ENCODE measurements around the gene SCGN.

Gene SCGN

GRCh38 chr6:25640891-25641290 is 11.1 kb upstream of the SCGN start:
- DNase-seq (ENCODE audit: low read depth in 2 of 2) = no peak

DNA sequence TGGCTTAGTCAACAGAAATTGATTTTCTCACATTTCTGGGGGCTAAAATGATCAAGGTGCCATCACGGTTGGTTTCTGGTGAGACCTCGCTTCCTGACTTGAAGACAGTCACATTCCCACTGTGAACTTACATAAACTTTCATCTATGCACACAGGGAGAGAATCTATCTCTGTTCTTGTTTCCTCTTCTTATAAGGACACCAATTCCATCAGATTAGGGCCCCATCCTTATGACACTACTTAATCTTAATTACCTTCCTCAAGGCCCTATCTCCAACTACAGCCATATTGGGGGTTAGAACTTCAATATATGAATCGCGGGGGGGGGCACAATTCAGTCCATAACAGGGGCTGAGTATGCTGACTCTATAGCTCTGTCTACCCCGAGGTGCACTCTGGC is 10.6 kb upstream of the SCGN start:
- DNase-seq (ENCODE audit: low read depth in 2 of 2) = no peak

DNA sequence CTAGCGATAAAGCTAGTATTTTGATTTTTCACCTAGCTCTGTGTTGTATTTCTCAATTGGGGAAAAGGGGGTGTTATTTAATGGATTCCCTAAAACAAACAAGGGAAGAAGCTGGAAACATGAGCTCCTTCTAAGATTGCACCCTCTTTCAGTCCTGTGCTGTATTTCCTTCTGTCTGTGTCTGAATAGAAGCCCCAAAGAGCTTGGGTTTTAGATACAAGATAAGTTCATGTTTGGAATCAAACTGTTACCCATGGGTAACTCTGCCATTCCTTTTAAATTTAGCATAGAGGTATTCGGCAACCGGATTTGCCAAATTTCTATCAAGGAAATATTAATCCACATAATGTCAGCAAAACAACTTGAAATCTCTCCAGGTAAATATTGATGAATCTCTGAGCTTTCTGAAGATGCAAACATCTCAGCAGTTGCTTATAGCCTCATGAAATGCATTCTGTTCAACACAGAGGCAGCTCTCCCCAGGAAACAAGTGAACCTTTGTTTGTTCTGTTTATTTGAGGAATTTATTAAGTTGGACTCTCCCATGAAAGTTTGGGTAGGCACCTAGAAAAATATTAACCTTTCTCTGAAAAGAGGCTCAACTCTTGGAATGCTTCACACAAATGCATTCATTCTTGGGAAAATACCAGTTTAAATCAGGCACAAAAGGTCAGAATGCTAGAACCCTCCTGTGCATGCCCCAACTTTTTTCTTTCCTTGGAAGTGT is 9.9 kb upstream of the SCGN start:
- no peak for DNase-seq (ENCODE audit: low read depth in 2 of 2)

GRCh38 chr6:25642667-25643328 is 9.2 kb upstream of the SCGN start:
- DNase-seq (ENCODE audit: low read depth in 2 of 2) = no peak

DNA sequence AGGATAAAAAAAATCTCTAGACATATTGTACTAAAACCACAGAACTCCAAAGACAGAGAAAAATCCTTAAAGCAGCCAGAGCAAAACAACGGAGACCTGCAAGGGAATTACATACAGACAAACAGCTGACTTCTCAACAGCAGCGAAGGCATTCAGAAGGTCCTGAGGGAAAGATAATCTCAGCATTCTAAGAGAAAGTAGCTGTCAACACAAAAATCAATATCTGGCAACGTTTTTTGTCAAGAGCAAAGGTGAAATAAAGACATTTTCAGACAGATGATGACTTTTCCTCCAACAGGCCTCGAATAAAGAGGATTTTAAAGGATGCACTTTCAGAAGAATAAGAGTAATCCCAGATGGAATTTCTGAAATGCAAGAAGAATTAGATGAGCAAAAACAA is 6.1 kb upstream of the SCGN start:
- DNase-seq (ENCODE audit: low read depth in 2 of 2) = no peak

- DNase-seq (ENCODE audit: low read depth in 2 of 2) = no peak
Observed at GRCh38 chr6:25649611-25650010, 2.4 kb upstream of the SCGN start.

- no peak for DNase-seq (ENCODE audit: low read depth in 2 of 2)
Observed at GRCh38 chr6:25655723-25656122, 3.7 kb downstream of the SCGN start.

DNA sequence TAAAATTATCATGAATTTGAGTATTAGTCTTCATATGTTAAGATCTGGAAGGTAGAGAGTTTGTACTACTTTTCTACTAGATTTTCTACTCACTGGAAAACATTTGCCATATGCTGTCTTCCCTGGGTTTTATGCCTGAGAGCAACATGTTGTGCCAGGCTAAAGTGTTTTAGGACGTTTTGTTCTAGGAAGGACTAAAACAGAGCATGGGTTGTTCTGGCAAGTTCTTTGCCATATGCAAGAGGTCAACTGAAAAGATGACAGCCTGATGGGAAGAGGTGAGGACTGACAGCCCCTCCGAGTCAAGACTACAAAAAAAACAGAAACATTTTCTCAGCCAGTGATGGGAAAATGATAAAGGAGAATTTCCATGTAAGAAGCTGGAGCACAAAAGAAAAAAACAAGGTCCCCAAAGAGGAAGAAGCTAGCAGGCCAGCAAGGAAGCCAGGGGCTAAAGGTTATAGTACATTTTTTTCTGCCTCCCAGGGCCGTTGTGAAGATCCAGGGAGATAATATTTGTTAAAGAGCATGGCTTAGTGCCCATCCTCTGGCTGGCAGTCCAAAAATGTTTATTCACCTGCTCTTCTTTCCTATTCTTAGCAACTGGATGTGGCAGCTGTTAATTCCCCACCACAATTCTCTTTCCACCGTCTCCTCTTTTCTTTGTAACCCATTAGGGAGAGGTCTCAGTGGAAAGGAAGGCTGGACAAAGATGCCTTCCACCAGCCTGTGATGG is 7.8 kb downstream of the SCGN start:
- DNase-seq (ENCODE audit: low read depth in 2 of 2) = no peak

DNA sequence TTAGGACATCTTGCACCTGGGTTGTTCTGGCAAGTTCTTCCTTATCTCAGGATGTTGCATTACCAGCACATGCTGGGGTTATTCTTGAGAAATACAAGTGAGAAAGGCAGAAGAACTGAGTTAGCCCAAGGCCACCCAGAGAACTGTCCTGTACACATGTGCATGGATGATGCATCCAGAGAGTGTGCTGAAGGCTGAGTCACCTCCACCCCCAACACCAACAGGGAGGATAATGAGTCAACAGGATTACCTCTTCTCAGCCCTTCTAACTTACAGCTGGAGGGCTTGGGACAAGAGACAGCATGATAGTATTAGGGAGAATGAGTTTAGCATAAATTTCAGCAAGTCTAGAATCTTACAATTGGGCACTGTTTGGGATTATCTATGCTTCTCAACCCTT is 8.5 kb downstream of the SCGN start:
- no peak for DNase-seq (ENCODE audit: low read depth in 2 of 2)

GRCh38 chr6:25661129-25661779 is 9.2 kb downstream of the SCGN start:
- no peak for DNase-seq (ENCODE audit: low read depth in 2 of 2)

DNA sequence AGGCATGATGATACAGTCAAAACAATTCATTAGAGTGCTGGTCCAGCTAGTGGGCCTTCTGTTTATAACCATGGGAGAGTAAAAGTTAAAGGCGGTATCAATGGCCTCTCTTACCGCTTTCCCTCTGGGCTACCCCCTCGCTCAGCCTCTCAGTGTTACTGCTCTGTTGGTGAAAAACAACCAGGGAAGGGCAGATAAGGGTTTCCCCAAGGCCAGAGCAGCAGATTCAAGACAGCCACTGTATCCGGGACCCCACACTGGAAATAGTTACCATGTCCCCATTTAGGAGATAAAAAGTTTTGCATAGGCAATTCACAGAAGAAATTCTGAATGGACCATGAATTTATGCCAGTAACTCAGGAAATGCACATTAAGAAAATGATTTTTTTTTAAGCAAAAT is 13.4 kb downstream of the SCGN start:
- no peak for DNase-seq (ENCODE audit: low read depth in 2 of 2)

- no peak for DNase-seq (ENCODE audit: low read depth in 2 of 2)
Observed at GRCh38 chr6:25669413-25669812, 17.4 kb downstream of the SCGN start.

GRCh38 chr6:25670208-25670607 is 18.2 kb downstream of the SCGN start:
- DNase-seq (ENCODE audit: low read depth in 2 of 2) = no peak

- no peak for DNase-seq (ENCODE audit: low read depth in 2 of 2)
Observed at GRCh38 chr6:25670793-25671513, 18.9 kb downstream of the SCGN start.

- DNase-seq (ENCODE audit: low read depth in 2 of 2) = no peak
Observed at GRCh38 chr6:25671652-25672051, 19.6 kb downstream of the SCGN start.

GRCh38 chr6:25675167-25675566 is 23.2 kb downstream of the SCGN start:
- DNase-seq (ENCODE audit: low read depth in 2 of 2) = no peak

GRCh38 chr6:25676775-25677174 is 24.8 kb downstream of the SCGN start:
- no peak for DNase-seq (ENCODE audit: low read depth in 2 of 2)

- DNase-seq (ENCODE audit: low read depth in 2 of 2) = no peak
Observed at GRCh38 chr6:25681848-25682247, 29.8 kb downstream of the SCGN start.

- DNase-seq (ENCODE audit: low read depth in 2 of 2) = no peak
Observed at GRCh38 chr6:25682324-25682723, 30.3 kb downstream of the SCGN start.

DNA sequence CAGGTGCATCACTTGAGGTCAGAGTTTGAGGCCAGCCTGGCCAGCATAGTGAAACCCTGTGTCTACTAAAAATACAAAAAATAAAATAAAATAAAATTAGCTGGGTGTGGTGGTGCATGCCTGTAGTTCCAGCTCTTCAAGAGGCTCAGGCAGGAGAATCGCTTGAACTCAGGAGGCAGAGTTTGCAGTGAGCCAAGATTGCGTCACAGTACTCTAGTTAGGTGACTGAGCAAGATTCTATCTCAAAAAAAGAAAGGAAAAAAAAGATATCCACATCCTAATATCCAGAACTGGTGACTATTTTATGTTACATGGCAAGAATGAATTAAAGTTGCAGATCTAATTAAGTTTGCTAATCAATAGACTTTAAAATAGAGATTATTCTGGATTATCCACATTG is 32.5 kb downstream of the SCGN start:
- DNase-seq (ENCODE audit: low read depth in 2 of 2) = no peak

GRCh38 chr6:25685251-25685650 is 33.2 kb downstream of the SCGN start:
- DNase-seq (ENCODE audit: low read depth in 2 of 2) = no peak

GRCh38 chr6:25685896-25686295 is 33.9 kb downstream of the SCGN start:
- no peak for DNase-seq (ENCODE audit: low read depth in 2 of 2)

Data from fibroblast of skin of left biceps (primary cell).